Measurements from ENCODE around the gene CD207. TPM values are rescaled to one million over a fixed set of nuclear protein-coding genes. Genes with fewer than 3 reads are reported as not detected.

CD207 gene
- total and polyA plus RNA-seq, 2 of the 8 experiments (the other 6 are each of a cell fraction or from before 2014, with no cell fraction given), result not detected

- TF ChIP-seq ATF2 (IDR thresholded peaks at IDR 0.05; ENCODE audit: low read length), result no peak
- no peak for TF ChIP-seq NRF1 (IDR thresholded peaks at IDR 0.05; ENCODE audit: low read depth, low read length)
These were observed 12.4 kb downstream of the CD207 start (continued) for GRCh38 chr2:70823249-70823648.

All from H1 (cell line).